GM18867 (cell line): ENCODE measurements around the gene NFE2L3.
"Not testable (repeated sequence)": the region's sequence is repeated elsewhere in the genome, so short reads cannot be mapped to it uniquely, and the experiment has no call there.

Source experiments
- ATAC-seq: cut with Tn5 transposase; IDR thresholded peaks from one replicate; pipeline ENCODE4 v1.9.1; 2021; ENCODE audit warnings: mild to moderate bottlenecking, moderate library complexity; ENCODE audit not compliant: unreplicated experiment

The NFE2L3 gene

DNA sequence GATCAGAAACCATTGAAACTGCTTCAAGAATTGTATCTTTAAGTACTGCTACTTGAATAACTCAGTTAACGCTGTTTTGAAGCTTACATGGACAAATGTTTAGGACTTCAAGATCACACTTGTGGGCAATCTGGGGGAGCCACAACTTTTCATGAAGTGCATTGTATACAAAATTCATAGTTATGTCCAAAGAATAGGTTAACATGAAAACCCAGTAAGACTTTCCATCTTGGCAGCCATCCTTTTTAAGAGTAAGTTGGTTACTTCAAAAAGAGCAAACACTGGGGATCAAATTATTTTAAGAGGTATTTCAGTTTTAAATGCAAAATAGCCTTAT is 33.8 kb downstream of the NFE2L3 start:
- ATAC-seq, result no peak

- no peak for ATAC-seq
Observed at GRCh38 chr7:26186364-26187311, 34.6 kb downstream of the NFE2L3 start.

GRCh38 chr7:26187380-26188205 is 35.6 kb downstream of the NFE2L3 start:
- ATAC-seq, result no peak

GRCh38 chr7:26188206-26188956 is 36.4 kb downstream of the NFE2L3 start:
- no peak for ATAC-seq

- no peak for ATAC-seq
Observed at GRCh38 chr7:26188957-26189541, 37.1 kb downstream of the NFE2L3 start.

DNA sequence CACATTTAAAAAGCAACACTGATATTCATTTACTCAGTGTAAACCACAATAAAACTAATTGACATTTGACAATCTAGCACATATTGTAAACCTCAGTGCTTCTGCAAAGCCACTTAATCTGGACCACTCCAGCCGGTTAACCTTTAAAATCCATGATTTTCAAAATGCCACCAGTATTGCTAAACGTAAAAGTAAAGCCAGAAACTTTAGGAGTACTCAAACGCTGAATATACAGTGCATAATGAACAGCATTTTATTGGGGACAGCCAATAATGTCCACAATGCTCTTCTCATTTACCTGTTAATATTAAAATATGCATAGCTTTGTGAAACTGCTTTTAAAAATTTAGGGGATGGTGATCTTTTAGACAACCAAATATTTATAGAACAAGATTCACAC is 37.7 kb downstream of the NFE2L3 start:
- ATAC-seq, result no peak

- no peak for ATAC-seq
Observed at GRCh38 chr7:26190417-26190869, 38.4 kb downstream of the NFE2L3 start.

DNA sequence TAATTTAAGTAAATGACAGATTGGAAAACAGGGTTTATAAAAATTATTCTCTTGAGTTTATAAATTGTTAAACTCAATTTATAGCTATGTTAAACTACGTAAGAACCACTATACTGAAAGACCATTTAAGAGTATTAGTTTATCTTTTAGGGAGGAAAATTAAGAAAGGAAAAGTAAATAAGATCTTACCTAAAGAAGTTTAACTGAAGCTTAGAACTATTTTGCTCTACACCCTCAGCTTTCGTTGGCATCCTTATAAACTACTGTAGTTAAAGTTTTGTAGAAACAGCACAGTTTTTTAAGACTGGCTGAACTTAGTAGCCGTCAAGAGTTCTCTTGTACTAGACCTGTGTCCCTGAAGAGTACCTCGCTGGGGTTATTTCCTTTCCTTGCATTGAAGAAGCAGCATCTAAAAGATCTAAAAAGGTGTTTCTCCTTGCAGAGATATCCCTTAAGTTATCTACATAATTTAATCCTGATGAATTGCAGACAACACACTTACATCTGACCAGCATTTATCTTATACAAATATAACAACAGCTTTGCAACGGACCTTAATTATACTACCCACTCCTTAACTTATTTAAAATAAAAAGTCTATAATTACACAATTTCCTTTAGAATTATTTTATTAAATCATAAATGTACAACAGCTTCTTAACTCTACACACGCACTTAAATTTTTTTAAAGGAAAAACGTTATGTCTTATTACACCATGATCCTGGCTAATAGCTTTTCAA is 39.4 kb downstream of the NFE2L3 start:
- no peak for ATAC-seq

GRCh38 chr7:26191974-26192479 is 40.0 kb downstream of the NFE2L3 start:
- no peak for ATAC-seq

DNA sequence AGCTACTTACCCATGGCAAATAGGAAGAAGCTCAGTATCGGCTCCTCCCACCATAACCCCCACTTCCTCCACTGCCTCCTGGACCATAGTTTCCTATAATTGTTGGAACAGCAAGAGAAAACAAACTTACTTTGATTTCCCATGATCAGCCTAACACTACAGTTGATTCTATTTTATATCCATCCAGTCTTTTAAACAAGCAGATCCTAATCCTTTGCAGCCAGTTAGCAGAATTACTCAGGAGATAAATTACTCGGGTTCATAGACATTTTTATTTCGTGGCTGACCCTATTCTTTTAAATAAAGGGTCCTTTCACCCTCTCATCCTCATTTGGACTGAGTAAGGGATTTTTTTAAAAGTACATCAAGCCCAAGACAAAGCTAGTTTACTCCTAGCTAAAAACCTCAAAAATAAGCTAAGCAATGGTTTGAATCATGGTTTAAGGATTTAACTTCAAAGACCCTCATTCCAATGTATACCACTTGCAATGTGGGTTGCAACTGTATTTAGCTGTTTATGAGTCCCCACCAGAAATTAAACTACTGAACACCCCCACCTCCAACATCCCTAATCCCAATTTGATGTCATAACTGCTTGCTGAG is 40.6 kb downstream of the NFE2L3 start:
- no peak for ATAC-seq

DNA sequence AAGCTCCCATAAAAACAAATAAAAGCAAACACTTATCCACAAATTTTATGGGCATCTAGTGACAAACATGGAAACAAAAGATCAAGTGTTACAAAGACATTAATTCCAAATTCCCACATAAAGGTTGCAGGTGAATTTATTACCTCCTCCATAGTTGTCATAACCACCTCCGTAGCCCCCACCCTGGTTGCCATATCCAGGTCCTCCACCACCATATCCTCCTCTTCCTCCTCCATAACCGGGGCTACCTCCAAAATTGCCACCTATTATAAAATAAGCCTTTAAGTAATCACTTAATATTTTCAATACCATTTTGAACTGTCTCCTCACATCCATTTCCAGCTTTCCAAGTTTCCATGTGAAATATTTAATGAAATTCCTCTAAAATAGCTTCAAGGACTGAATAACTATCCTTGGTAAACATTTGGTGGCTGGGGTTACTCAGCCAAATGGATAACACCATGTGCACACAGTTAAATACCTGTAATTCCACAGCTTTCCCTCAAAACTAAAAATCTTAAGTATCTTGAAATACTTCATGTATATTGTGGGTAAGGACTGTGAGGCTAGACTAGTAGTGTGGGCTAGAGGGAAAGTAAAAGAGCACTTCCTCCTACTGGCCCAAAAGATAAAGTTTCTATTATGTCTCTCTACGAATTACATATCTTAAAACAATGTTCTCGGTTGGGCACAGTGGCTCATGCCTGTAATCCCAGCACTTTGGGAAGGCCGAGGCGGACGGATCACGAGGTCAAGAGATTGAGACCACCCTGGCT is 41.6 kb downstream of the NFE2L3 start:
- no peak for ATAC-seq

DNA sequence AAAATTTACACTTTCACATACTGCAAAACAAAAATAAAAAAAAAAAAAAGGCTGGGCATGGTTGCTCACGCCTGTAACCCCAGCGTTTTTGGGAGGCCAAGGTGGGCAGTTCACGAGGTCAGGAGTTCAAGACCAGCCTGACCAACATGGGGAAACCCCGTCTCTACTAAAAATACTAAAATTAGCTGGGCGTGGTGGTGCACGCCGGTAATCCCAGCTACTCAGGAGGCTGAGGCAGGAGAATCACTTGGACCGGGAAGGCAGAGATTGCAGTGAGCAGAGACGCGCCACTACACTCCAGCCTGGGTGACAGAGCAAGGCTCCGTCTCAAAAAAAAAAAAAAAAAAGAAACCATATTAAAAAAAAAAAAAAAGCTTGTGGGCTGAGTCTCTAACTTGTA is 42.8 kb downstream of the NFE2L3 start:
- not testable (repeated sequence) for ATAC-seq

DNA sequence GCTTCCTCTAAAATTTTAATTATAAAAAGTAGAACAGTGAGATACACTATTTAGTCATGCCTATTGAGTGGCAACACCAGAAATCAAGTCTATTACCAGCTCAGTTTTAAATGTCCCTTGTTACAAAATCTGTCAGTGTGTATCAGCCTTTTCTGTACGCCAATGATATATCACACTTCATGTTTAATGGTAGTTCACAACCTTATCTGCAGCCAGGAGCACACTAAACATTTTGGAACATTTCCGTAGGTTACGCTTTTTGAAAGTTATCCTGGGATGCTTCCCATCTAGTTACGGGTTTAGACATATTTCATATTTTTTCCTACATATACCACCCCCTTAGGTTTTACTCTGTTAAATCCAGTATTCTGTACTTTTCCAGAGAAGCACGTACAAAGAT is 43.2 kb downstream of the NFE2L3 start:
- ATAC-seq, result no peak

DNA sequence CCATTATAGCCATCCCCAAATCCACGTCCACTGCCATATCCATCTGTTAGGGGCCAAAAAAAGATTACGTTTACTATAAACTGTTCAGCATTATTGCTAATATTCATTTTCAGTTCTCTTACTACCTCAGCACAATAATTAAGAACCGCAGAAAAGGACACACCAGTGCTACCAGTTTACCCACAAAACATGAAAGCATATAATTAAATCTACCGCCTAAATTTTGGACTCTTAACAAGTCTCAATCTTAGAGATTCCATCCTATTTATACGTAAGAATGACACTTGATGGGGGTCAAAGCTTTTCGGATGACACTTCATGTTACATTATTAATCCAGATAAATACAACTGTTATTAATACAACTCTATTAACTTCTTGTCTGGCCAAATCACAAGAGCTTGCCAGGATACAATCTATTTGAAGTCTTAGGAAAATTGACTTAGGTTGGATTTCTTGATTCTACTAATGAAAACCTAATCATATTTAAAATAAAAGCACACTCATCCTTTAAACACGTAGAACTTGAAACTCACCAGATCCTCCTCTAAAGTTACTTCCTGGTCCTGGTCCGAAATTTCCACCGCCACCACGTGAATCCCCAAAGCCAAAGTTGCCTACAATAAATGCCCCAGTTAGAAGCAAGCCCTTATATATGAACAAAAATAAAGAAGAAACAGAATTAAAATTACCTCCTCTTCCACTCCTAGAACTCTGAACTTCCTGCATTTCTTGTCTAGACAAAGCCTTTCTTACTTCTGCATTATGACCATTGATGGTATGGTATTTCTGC is 44.1 kb downstream of the NFE2L3 start:
- ATAC-seq, result no peak

GRCh38 chr7:26197153-26198115 is 45.4 kb downstream of the NFE2L3 start:
- ATAC-seq, result no peak

GRCh38 chr7:26198133-26198780 is 46.3 kb downstream of the NFE2L3 start:
- ATAC-seq, result no peak
